A549 (cell line): ENCODE results near the gene JOSD2. TPM values are rescaled to one million over a fixed set of nuclear protein-coding genes. Genes with fewer than 3 reads are reported as not detected.

ENCODE experiments used
- ATAC-seq, 2 experiments: fragments of 200-7000 bp in 1 of 2; fragments of >200 bp in 1 of 2; cut with Nextera tagmentation in 1 of 2; cut with Tn5 transposase in 1 of 2; 3 replicates each; pipeline versions ENCODE4 v1.8.0 to v1.9.1; 2018 to 2020; ENCODE audit warnings: mild to moderate bottlenecking in 1 of 2, moderate library complexity in 1 of 2
- CTCF ChIA-PET: fragments of 300-600 bp; sonication (Branson Sonifier 250); formaldehyde crosslinking; extraction: SDS; loops from one replicate; lab custom pipeline; 2021; ENCODE audit warnings: antibody characterized with exemption, inconsistent platforms; lab: Yijun Ruan, JAX
- POLR2A ChIA-PET: fragments of 350-600 bp; formaldehyde crosslinking; extraction: SDS; loops from one replicate; lab custom pipeline; 2021; ENCODE audit warnings: antibody characterized with exemption, inconsistent platforms; lab: Yijun Ruan, JAX
- DNase-seq, 2 experiments: peaks; one replicate each; pipeline versions ENCODE4 v3.0.0 to v3.0.0-alpha.2; 2011 to 2016; ENCODE audit warnings: low read depth in 1 of 2, low spot score in 1 of 2
- FAIRE-seq: peaks from 2 replicates; lab custom pipeline; 2011; peaks lifted over from hg19 to GRCh38; lab: Jason Lieb, UNC
- H3K27ac ChIP-seq, 2 experiments: fragments of >200 bp; sonication (Bioruptor Twin); formaldehyde crosslinking; 3 replicates each; pipeline ENCODE4 v1.5.1; 2016 to 2017
- H3K4me1 ChIP-seq: fragments of >200 bp; sonication (Bioruptor Twin); formaldehyde crosslinking; 3 replicates; pipeline ENCODE4 v1.6.1; 2016
- H3K4me2 ChIP-seq: fragments of >200 bp; sonication (Bioruptor Twin); formaldehyde crosslinking; 3 replicates; pipeline ENCODE4 v1.6.1; 2016
- H3K4me3 ChIP-seq: fragments of >200 bp; sonication (Bioruptor Twin); formaldehyde crosslinking; 3 replicates; pipeline ENCODE4 v1.5.1; 2016
- H3K9me3 ChIP-seq: fragments of >200 bp; sonication (Bioruptor Twin); formaldehyde crosslinking; 3 replicates; pipeline ENCODE4 v1.6.1; 2016
- CBX2 ChIP-seq: fragments of 200-600 bp; sonication (generic); IDR thresholded peaks from 2 replicates; pipeline ENCODE4 v1.6.1; 2016; ENCODE audit warnings: low read depth, mild to moderate bottlenecking, borderline replicate concordance
- HOXB13 ChIP-seq: fragments of 250-450 bp; sonication (Bioruptor Pico); IDR thresholded peaks from 2 replicates; pipeline ENCODE4 v1.5.0; 2020; ENCODE audit warnings: low read depth, mild to moderate bottlenecking, moderate library complexity
- JUNB ChIP-seq: fragments of >200 bp; sonication (Bioruptor Twin); formaldehyde crosslinking; IDR thresholded peaks from 2 replicates; pipeline ENCODE4 v1.6.1; 2016
- KDM1A ChIP-seq: fragments of 200-600 bp; sonication (generic); IDR thresholded peaks from 2 replicates; pipeline ENCODE4 v1.6.1; 2016; ENCODE audit warnings: low read depth, mild to moderate bottlenecking
- MAZ ChIP-seq: fragments of 150-350 bp; IDR thresholded peaks from 2 replicates; pipeline ENCODE4 v1.6.1; 2014; ENCODE audit warnings: antibody characterized with exemption, low read depth, low read length, borderline replicate concordance
- NFE2L2 ChIP-seq: fragments of 150-350 bp; conservative IDR thresholded peaks from 2 replicates; pipeline ENCODE4 v1.6.1; 2014; ENCODE audit warnings: low read length
- RARB ChIP-seq: fragments of 250-450 bp; sonication (Bioruptor Pico); IDR thresholded peaks from 2 replicates; pipeline ENCODE4 v1.8.0; 2021; ENCODE audit warnings: mild to moderate bottlenecking, moderate library complexity
- WGBS: methylation state at CpG from one replicate; pipeline ENCODE4 v1.1.6; 2017; ENCODE audit errors: missing lambda C conversion rate; 5-methylcytosine and 5-hydroxymethylcytosine counted together
- polyA plus RNA-seq, 4 experiments: library from polyadenylated mRNA; depleted of rRNA in 3 of 4; stranded (reverse); fragments of >200 nt; fragmentation: RNase III in 1 of 4; extraction: RNeasy Plus Mini Kit Qiagen cat#74134 plus additional on column Dnase treatment in 1 of 4; gene quantifications; 2 replicates in 3 of 4; 3 replicates in 1 of 4; pipeline ENCODE4 v1.2.3, GENCODE V29; 2011 to 2017
- TF ChIP-seq, protein P1 (sequence below): fragments of >200 bp; sonication (Bioruptor Twin); formaldehyde crosslinking; IDR thresholded peaks from 2 replicates; pipeline ENCODE4 v1.6.1; 2016
- TF ChIP-seq, protein P2 (sequence below): IDR thresholded peaks from 2 replicates; pipeline ENCODE4 v1.6.1; 2012

Gene JOSD2
- polyA plus RNA-seq, 2 of the 4 experiments (the other 2 are of a cell fraction) = 24.2 to 61.7 TPM

DNA sequence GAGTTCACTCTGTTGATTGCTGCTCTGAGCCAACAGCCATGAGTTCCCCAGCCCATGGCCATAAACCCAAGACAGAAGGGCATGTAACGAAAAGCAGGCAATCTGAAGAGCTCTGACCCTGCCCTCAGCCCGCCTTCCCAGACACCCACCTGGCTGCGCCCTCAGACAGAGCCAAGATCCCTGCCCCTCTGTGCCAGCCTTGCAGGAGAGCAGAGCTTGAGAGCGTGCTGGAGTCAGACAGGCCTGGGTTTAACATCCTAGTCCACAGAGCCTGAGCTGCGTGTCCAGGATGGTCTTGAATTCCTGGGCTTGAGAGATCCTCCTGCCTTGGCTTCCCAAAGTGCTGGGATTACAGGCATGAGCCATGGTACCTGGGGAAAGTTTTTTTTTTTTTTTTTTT lies 53.7 kb downstream of the JOSD2 start:
- H3K9me3 ChIP-seq = no peaks in the 10 kb centered on the region
- POLR2A ChIA-PET = no interaction called here
- peaks cover 16% of the 10 kb centered on the region for H3K4me1 ChIP-seq
- H3K4me2 ChIP-seq = no peak overlapping the region
- DNase-seq = no peak
- TF ChIP-seq CBX2 (no peak), RARB (CRISPR knock-in tag) (no peak), JUNB (no peak), MAZ (no peak), KDM1A (no peak), HOXB13 (no peak), NFE2L2 (no peak)
- TF ChIP-seq, protein P1, sequence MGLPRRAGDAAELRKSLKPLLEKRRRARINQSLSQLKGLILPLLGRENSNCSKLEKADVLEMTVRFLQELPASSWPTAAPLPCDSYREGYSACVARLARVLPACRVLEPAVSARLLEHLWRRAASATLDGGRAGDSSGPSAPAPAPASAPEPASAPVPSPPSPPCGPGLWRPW = no peak
- TF ChIP-seq, protein P2, sequence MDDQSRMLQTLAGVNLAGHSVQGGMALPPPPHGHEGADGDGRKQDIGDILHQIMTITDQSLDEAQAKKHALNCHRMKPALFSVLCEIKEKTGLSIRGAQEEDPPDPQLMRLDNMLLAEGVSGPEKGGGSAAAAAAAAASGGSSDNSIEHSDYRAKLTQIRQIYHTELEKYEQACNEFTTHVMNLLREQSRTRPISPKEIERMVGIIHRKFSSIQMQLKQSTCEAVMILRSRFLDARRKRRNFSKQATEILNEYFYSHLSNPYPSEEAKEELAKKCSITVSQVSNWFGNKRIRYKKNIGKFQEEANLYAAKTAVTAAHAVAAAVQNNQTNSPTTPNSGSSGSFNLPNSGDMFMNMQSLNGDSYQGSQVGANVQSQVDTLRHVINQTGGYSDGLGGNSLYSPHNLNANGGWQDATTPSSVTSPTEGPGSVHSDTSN = no peak
- H3K4me3 ChIP-seq = no peak overlapping the region
- FAIRE-seq = no peak
- H3K27ac ChIP-seq = no peak overlapping the region
- CTCF ChIA-PET = interaction anchor here (1.0 to 1.9 kb wide), 7 partner anchors 21 to 310 kb away, joined by 3 to 9 read pairs (median 4); no protein-coding TSS in a partner anchor
- 60% methylated on average over 5 of the region's 5 CpGs for WGBS
- no peak for ATAC-seq

Other genes with a start within 250 kb of the JOSD2 start
- 0.17 and 0.32 TPM in 2 replicates for gene KCNC3, start 181.8 kb downstream of the JOSD2 start, polyA plus RNA-seq (2011; rRNA removed)
- gene KCNC3, start 181.8 kb downstream of the JOSD2 start, polyA plus RNA-seq (2017; fragmentation: RNase III; extraction: RNeasy Plus Mini Kit Qiagen cat#74134 plus additional on column Dnase treatment) = 1.0 to 1.7 TPM (median 1.4 TPM) in 3 replicates
- 1.3 and 1.7 TPM in 2 replicates for gene NAPSA, start 145.6 kb downstream of the JOSD2 start, polyA plus RNA-seq (2011; rRNA removed)
- 1.5 to 2.0 TPM (median 1.7 TPM) in 3 replicates for gene NAPSA, start 145.6 kb downstream of the JOSD2 start, polyA plus RNA-seq (2017; fragmentation: RNase III; extraction: RNeasy Plus Mini Kit Qiagen cat#74134 plus additional on column Dnase treatment)
- gene NR1H2, start 134.7 kb downstream of the JOSD2 start, polyA plus RNA-seq (2011; rRNA removed) = 39.2 and 39.3 TPM in 2 replicates
- gene NR1H2, start 134.7 kb downstream of the JOSD2 start, polyA plus RNA-seq (2017; fragmentation: RNase III; extraction: RNeasy Plus Mini Kit Qiagen cat#74134 plus additional on column Dnase treatment) = 52.5 to 69.7 TPM (median 67.0 TPM) in 3 replicates
- gene POLD1, start 126.8 kb downstream of the JOSD2 start, polyA plus RNA-seq (2011; rRNA removed) = 24.2 and 26.1 TPM in 2 replicates
- gene POLD1, start 126.8 kb downstream of the JOSD2 start, polyA plus RNA-seq (2017; fragmentation: RNase III; extraction: RNeasy Plus Mini Kit Qiagen cat#74134 plus additional on column Dnase treatment) = 84.9 to 88.8 TPM (median 88.0 TPM) in 3 replicates
- gene SPIB, start 92.3 kb downstream of the JOSD2 start, polyA plus RNA-seq (2011; rRNA removed) = not detected in 2 replicates
- gene SPIB, start 92.3 kb downstream of the JOSD2 start, polyA plus RNA-seq (2017; fragmentation: RNase III; extraction: RNeasy Plus Mini Kit Qiagen cat#74134 plus additional on column Dnase treatment) = 0.03 to 0.54 TPM (median 0.12 TPM) in 3 replicates
- 0.03 TPM in 1 of 2 replicates, not detected in the other for gene MYBPC2, start 78.3 kb downstream of the JOSD2 start, polyA plus RNA-seq (2011; rRNA removed)
- 0.03 to 0.10 TPM in 2 of 3 replicates, not detected in the other for gene MYBPC2, start 78.3 kb downstream of the JOSD2 start, polyA plus RNA-seq (2017; fragmentation: RNase III; extraction: RNeasy Plus Mini Kit Qiagen cat#74134 plus additional on column Dnase treatment)
- gene EMC10, start 34.7 kb downstream of the JOSD2 start, polyA plus RNA-seq (2011; rRNA removed) = 52.8 and 54.0 TPM in 2 replicates
- 140 to 147 TPM (median 147 TPM) in 3 replicates for gene EMC10, start 34.7 kb downstream of the JOSD2 start, polyA plus RNA-seq (2017; fragmentation: RNase III; extraction: RNeasy Plus Mini Kit Qiagen cat#74134 plus additional on column Dnase treatment)
- gene GARIN5A, start 34.3 kb downstream of the JOSD2 start, polyA plus RNA-seq (2011; rRNA removed) = 0.57 and 1.1 TPM in 2 replicates
- gene GARIN5A, start 34.3 kb downstream of the JOSD2 start, polyA plus RNA-seq (2017; fragmentation: RNase III; extraction: RNeasy Plus Mini Kit Qiagen cat#74134 plus additional on column Dnase treatment) = 1.5 to 2.5 TPM (median 1.7 TPM) in 3 replicates
- gene ASPDH, start 2.7 kb upstream of the JOSD2 start, polyA plus RNA-seq (2011; rRNA removed) = not detected in 2 replicates
- not detected in 3 replicates for gene ASPDH, start 2.7 kb upstream of the JOSD2 start, polyA plus RNA-seq (2017; fragmentation: RNase III; extraction: RNeasy Plus Mini Kit Qiagen cat#74134 plus additional on column Dnase treatment)
- gene LRRC4B, start 57.2 kb upstream of the JOSD2 start, polyA plus RNA-seq (2011; rRNA removed) = 0.49 and 0.54 TPM in 2 replicates
- 0.67 to 1.2 TPM (median 0.97 TPM) in 3 replicates for gene LRRC4B, start 57.2 kb upstream of the JOSD2 start, polyA plus RNA-seq (2017; fragmentation: RNase III; extraction: RNeasy Plus Mini Kit Qiagen cat#74134 plus additional on column Dnase treatment)
- gene SYT3, start 128.7 kb upstream of the JOSD2 start, polyA plus RNA-seq (2011; rRNA removed) = 0.25 and 0.29 TPM in 2 replicates
- gene SYT3, start 128.7 kb upstream of the JOSD2 start, polyA plus RNA-seq (2017; fragmentation: RNase III; extraction: RNeasy Plus Mini Kit Qiagen cat#74134 plus additional on column Dnase treatment) = 0.45 to 1.2 TPM (median 1.1 TPM) in 3 replicates
- 1.8 and 2.1 TPM in 2 replicates for gene C19orf81, start 138.3 kb upstream of the JOSD2 start, polyA plus RNA-seq (2011; rRNA removed)
- 7.9 to 9.5 TPM (median 8.2 TPM) in 3 replicates for gene C19orf81, start 138.3 kb upstream of the JOSD2 start, polyA plus RNA-seq (2017; fragmentation: RNase III; extraction: RNeasy Plus Mini Kit Qiagen cat#74134 plus additional on column Dnase treatment)
- 0.01 and 0.04 TPM in 2 replicates for gene SHANK1, start 208.6 kb upstream of the JOSD2 start, polyA plus RNA-seq (2011; rRNA removed)
- gene SHANK1, start 208.6 kb upstream of the JOSD2 start, polyA plus RNA-seq (2017; fragmentation: RNase III; extraction: RNeasy Plus Mini Kit Qiagen cat#74134 plus additional on column Dnase treatment) = 0.07 to 0.17 TPM (median 0.09 TPM) in 3 replicates
- gene CLEC11A, start 212.2 kb upstream of the JOSD2 start, polyA plus RNA-seq (2011; rRNA removed) = 1.4 and 1.5 TPM in 2 replicates
- gene CLEC11A, start 212.2 kb upstream of the JOSD2 start, polyA plus RNA-seq (2017; fragmentation: RNase III; extraction: RNeasy Plus Mini Kit Qiagen cat#74134 plus additional on column Dnase treatment) = 5.0 to 6.4 TPM (median 6.2 TPM) in 3 replicates